NB4 (cell line): ENCODE data around the gene EIF4G2.

ENCODE experiments used
- CTCF ChIP-seq: IDR thresholded peaks from one replicate; pipeline ENCODE4 v1.5.1; 2012; ENCODE audit warnings: low read depth, low read length
- MAX ChIP-seq: IDR thresholded peaks from 2 replicates; pipeline ENCODE4 v1.6.1; 2011; ENCODE audit warnings: low read depth, low read length

- TF ChIP-seq CTCF: no peak
- no peak for TF ChIP-seq MAX
Measured at GRCh38 chr11:10824888-10825287, 16.2 kb upstream of the EIF4G2 start.
